NCI-H1436 treated with DMSO at 0.1 percent for 48 hours (cell line): ENCODE measurements around the gene STK33.

Source experiments
- DNase-seq: peaks from one replicate; lab custom pipeline; 2025; lab: John Stamatoyannopoulos, UW

STK33 gene

GRCh38 chr11:8603696-8604077, 9.7 kb upstream of the STK33 start:
- DNase-seq = no peak

GRCh38 chr11:8601376-8602133, 7.5 kb upstream of the STK33 start:
- DNase-seq = no peak

GRCh38 chr11:8598506-8598905, 4.5 kb upstream of the STK33 start:
- DNase-seq = no peak

GRCh38 chr11:8597182-8597581, 3.2 kb upstream of the STK33 start:
- DNase-seq = no peak

GRCh38 chr11:8596504-8597046, 2.5 kb upstream of the STK33 start:
- DNase-seq = no peak

- no peak for DNase-seq
Observed at GRCh38 chr11:8593455-8593854, 573 bp downstream of the STK33 start.

- no peak for DNase-seq
Observed at GRCh38 chr11:8587915-8588314, 6.1 kb downstream of the STK33 start.

GRCh38 chr11:8586805-8587204, 7.2 kb downstream of the STK33 start:
- no peak for DNase-seq

- DNase-seq = no peak
Observed at GRCh38 chr11:8586184-8586583, 7.8 kb downstream of the STK33 start.

GRCh38 chr11:8584511-8584910, 9.5 kb downstream of the STK33 start:
- no peak for DNase-seq

GRCh38 chr11:8584082-8584481, 9.9 kb downstream of the STK33 start:
- DNase-seq = no peak

- no peak for DNase-seq
Observed at GRCh38 chr11:8581300-8581699, 12.7 kb downstream of the STK33 start.

- DNase-seq = no peak
Observed at GRCh38 chr11:8577791-8578581, 16.0 kb downstream of the STK33 start.

- DNase-seq = no peak
Observed at GRCh38 chr11:8574798-8575197, 19.2 kb downstream of the STK33 start.

GRCh38 chr11:8573777-8574176, 20.3 kb downstream of the STK33 start:
- DNase-seq = no peak

- no peak for DNase-seq
Observed at GRCh38 chr11:8567602-8568198, 26.3 kb downstream of the STK33 start.

GRCh38 chr11:8566613-8567210, 27.3 kb downstream of the STK33 start:
- no peak for DNase-seq

- no peak for DNase-seq
Observed at GRCh38 chr11:8564526-8564925, 29.5 kb downstream of the STK33 start.

GRCh38 chr11:8561461-8561860, 32.6 kb downstream of the STK33 start:
- no peak for DNase-seq

- no peak for DNase-seq
Observed at GRCh38 chr11:8558436-8558835, 35.6 kb downstream of the STK33 start.

GRCh38 chr11:8545698-8546366, 48.2 kb downstream of the STK33 start:
- DNase-seq = no peak

- no peak for DNase-seq
Observed at GRCh38 chr11:8544807-8545206, 49.2 kb downstream of the STK33 start.
